Mesothelial cell of epicardium (in vitro differentiated cells): ENCODE data around the gene MYL12B. TPM values are rescaled to one million over a fixed set of nuclear protein-coding genes. Genes with fewer than 3 reads are reported as not detected.
"Not testable (repeated sequence)": the region's sequence is repeated elsewhere in the genome, so short reads cannot be mapped to it uniquely, and the experiment has no call there.

Source experiments
- DNase-seq, 2 experiments: peaks; one replicate each; pipeline ENCODE4 v3.0.0; 2021; ENCODE audit warnings: low spot score in 2 of 2; ENCODE audit not compliant: unreplicated experiment in 2 of 2
- H3K27ac Mint-ChIP-seq: 2 replicates; pipeline ENCODE4 v1.8.0; 2021; ENCODE audit warnings: mixed read lengths
- H3K27me3 Mint-ChIP-seq: 2 replicates; pipeline ENCODE4 v1.8.0; 2021; ENCODE audit warnings: low read depth, mixed read lengths
- H3K36me3 Mint-ChIP-seq: 2 replicates; pipeline ENCODE4 v1.8.0; 2021; ENCODE audit warnings: mixed read lengths
- H3K4me1 Mint-ChIP-seq: 2 replicates; pipeline ENCODE4 v1.8.0; 2021; ENCODE audit warnings: mixed read lengths
- H3K4me3 Mint-ChIP-seq: 2 replicates; pipeline ENCODE4 v1.8.0; 2021; ENCODE audit warnings: mild to moderate bottlenecking, moderate library complexity, mixed read lengths
- H3K9me3 Mint-ChIP-seq: 2 replicates; pipeline ENCODE4 v1.8.0; 2021; ENCODE audit warnings: mixed read lengths
- total RNA-seq: library from RNA; stranded (reverse); gene quantifications from 3 replicates; pipeline ENCODE4 v1.2.1, GENCODE V29; 2021
- TF ChIP-seq, protein P1 (sequence below): fragments of 200-600 bp; sonication (generic); IDR thresholded peaks from one replicate; pipeline ENCODE4 v1.5.0; 2021; ENCODE audit warnings: antibody characterized with exemption; ENCODE audit not compliant: unreplicated experiment

The MYL12B gene
- total RNA-seq, 1 donor from 2014 or later: 225 TPM

DNA sequence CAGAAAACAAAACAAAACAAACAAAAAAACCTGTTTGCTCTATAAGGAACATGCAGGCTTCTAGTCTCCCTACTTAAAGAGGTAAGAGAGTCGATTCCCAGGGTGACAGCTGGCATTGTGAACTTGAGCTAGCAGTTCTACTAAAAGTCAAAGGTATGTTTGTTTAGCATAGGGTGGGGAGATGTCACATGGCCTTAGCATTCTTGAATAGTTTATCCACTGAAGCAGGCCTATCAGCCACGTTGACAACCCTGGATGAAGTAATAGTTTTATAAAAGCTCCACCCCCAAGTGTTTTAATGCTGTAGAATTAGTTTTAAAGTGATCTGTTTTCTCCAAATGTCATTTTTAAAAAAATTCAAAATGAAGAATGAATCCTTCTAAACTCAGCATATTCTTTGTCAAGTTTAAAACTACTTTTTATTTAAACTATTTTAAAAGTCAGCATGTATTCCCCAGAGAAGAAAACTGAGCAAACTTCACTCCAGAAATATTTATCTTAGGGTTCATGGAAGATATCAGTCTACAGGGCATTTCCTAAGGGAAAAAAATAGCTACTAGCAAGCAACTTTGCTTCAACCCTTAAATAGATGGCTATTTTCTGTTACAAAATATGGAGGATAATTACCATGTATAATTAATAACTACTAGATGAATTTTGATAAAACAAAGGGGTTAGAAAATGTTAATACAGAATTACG lies 43.8 kb upstream of the MYL12B start:
- Mint-ChIP-seq H3K4me3 (no peak overlapping the region), H3K27ac (peak overlapping the region; percentile 32), H3K4me1 (peaks cover 33% of the 10 kb centered on the region), H3K27me3 (no peaks in the 10 kb centered on the region), H3K9me3 (peaks cover 9% of the 10 kb centered on the region), H3K36me3 (no peaks in the 10 kb centered on the region)
- TF ChIP-seq, protein P1, sequence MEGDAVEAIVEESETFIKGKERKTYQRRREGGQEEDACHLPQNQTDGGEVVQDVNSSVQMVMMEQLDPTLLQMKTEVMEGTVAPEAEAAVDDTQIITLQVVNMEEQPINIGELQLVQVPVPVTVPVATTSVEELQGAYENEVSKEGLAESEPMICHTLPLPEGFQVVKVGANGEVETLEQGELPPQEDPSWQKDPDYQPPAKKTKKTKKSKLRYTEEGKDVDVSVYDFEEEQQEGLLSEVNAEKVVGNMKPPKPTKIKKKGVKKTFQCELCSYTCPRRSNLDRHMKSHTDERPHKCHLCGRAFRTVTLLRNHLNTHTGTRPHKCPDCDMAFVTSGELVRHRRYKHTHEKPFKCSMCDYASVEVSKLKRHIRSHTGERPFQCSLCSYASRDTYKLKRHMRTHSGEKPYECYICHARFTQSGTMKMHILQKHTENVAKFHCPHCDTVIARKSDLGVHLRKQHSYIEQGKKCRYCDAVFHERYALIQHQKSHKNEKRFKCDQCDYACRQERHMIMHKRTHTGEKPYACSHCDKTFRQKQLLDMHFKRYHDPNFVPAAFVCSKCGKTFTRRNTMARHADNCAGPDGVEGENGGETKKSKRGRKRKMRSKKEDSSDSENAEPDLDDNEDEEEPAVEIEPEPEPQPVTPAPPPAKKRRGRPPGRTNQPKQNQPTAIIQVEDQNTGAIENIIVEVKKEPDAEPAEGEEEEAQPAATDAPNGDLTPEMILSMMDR: no peak
- DNase-seq: no peak

DNA sequence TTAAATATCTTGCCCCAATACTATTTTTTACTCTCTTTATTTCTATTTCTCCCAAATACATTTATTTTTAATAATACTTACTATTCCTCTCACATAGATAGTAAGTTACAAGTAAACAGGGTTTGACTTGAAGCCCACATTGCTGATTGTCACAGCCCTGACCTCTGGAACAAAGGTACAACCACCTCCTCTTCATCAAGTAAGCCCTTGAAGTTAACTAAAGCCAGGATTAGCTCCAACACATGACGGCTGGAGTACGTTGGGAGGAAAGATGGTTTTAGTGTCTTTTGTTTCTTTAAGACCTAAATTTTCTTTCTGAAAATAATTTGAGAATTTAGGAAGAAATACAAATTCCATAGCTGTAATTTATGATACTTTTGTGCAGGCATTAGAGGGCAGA lies 43.1 kb upstream of the MYL12B start:
- TF ChIP-seq, protein P1: no peak
- DNase-seq: no peak
- Mint-ChIP-seq H3K27me3 (no peaks in the 10 kb centered on the region), H3K4me3 (no peak overlapping the region), H3K36me3 (no peaks in the 10 kb centered on the region), H3K27ac (no peak overlapping the region), H3K9me3 (peaks cover 9% of the 10 kb centered on the region), H3K4me1 (peaks cover 30% of the 10 kb centered on the region)

DNA sequence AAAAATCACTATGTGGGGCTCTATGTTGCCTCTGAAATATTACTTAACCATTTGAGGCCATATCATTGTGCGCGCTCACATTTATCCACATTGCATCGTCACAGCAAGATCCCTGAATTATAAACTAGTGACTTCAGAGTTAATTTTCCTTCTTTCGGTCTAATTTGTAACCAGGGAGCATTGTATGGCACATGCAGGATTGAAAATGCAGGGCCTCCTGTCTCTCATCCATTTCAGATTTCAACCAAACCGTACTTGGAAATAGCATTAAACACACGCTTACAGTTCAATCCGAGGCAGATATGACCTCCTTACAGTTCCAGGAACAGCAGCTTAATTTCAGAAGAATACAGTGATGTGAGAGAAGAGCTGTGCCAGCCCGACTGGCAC lies 42.7 kb upstream of the MYL12B start:
- Mint-ChIP-seq H3K9me3 (peaks cover 9% of the 10 kb centered on the region), H3K36me3 (no peaks in the 10 kb centered on the region), H3K27me3 (no peaks in the 10 kb centered on the region), H3K4me3 (no peak overlapping the region), H3K4me1 (peaks cover 29% of the 10 kb centered on the region), H3K27ac (peak overlapping the region; percentile 9)
- TF ChIP-seq, protein P1: no peak
- DNase-seq: no peak

DNA sequence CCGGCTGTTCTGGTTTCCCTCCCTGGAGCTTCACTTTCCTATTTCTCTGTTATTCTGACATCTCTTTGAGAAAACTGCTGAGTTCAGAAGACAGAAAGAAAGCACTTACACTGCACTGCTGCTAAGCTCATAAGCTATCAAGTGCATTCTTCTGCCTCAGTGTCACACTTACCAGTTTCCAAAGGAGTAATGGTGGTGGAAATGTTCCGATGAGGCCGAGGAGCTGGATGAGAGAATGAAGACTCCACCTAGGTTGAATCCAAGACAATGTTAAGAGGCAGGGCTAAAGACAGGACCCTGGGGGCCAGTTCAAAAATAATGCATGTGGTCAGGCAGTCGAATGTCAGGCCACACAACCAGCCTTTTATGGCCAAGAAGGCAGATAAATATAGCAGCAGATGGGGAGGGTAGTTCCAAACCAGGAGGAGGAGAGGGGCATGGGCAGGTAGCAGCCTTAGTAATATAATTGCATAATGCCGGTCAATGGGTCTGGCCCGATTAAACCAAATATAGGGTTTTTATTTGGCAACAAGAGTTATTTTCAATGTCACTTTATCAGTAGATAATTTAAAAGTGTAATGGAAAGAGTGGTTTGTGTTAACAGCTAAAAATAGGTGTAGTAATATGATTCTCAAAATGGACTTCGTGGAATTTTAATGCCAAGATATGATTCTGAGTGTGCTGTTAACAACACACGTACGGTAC lies 42.1 kb upstream of the MYL12B start, which contains the start of gene MYOM1:
Gene MYOM1 (minus strand): TSS at position 338 of the 705 bp plus-strand sequence. CDS start 4,745 bp downstream, outside the sequence.
- H3K9me3 Mint-ChIP-seq: peaks cover 9% of the 10 kb centered on the region
- no peak for DNase-seq
- peaks cover 29% of the 10 kb centered on the region for H3K4me1 Mint-ChIP-seq
- TF ChIP-seq, protein P1: no peak
- no peaks in the 10 kb centered on the region for H3K27me3 Mint-ChIP-seq
- H3K27ac Mint-ChIP-seq: peak within 1 kb of the TSS; percentile 9
- H3K4me3 Mint-ChIP-seq: no peak within 1 kb of the TSS
- no peaks in the 10 kb centered on the region for H3K36me3 Mint-ChIP-seq

GRCh38 chr18:3220868-3221267 lies 41.1 kb upstream of the MYL12B start:
- H3K27ac Mint-ChIP-seq, H3K27me3 Mint-ChIP-seq, DNase-seq, H3K9me3 Mint-ChIP-seq, H3K4me3 Mint-ChIP-seq, H3K36me3 Mint-ChIP-seq: not testable (repeated sequence)
- H3K4me1 Mint-ChIP-seq: peaks cover 31% of the 10 kb centered on the region

DNA sequence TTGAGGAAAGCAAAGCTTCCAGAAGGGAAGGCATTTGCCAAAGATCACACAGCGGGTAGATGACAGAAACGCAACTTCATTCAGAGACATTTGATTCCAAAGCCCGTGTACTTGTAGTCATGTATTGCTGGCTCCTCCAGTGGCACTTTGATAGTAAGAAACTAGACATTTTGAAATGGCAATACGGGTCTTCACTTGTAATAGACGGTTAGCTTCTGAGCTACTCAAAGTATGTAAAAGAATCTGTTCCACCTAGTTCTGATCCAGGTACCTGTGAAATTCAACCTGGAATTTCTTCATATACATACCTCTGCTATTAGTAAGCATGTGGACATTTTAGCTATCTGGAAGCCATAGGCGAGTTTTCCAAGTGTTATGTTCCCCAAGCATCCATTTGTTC lies 40.4 kb upstream of the MYL12B start:
- Mint-ChIP-seq H3K9me3 (peaks cover 4% of the 10 kb centered on the region), H3K27ac (no peak overlapping the region), H3K27me3 (no peaks in the 10 kb centered on the region)

More for the DNA sequence above, 40.4 kb upstream of the MYL12B start:
- DNase-seq: no peak
- Mint-ChIP-seq H3K4me3 (no peak overlapping the region), H3K36me3 (no peaks in the 10 kb centered on the region), H3K4me1 (peaks cover 33% of the 10 kb centered on the region)
- TF ChIP-seq, protein P1: no peak
